Epithelial cell of esophagus (primary cell): ENCODE measurements around the gene SHROOM1.

Source experiments
- DNase-seq: peaks from one replicate; pipeline ENCODE4 v3.0.0; 2010; ENCODE audit warnings: low read depth
- H3K4me3 ChIP-seq: 2 replicates; pipeline ENCODE4 v1.5.1; 2011; ENCODE audit warnings: mild to moderate bottlenecking, low read length, control low read depth
- TF ChIP-seq, protein P1 (sequence below): IDR thresholded peaks from 2 replicates; pipeline ENCODE4 v1.5.1; 2011; ENCODE audit warnings: low read depth, mild to moderate bottlenecking, low read length, control low read depth, inconsistent platforms; ENCODE audit not compliant: insufficient read depth; ENCODE audit errors: missing control alignments

The SHROOM1 gene

DNA sequence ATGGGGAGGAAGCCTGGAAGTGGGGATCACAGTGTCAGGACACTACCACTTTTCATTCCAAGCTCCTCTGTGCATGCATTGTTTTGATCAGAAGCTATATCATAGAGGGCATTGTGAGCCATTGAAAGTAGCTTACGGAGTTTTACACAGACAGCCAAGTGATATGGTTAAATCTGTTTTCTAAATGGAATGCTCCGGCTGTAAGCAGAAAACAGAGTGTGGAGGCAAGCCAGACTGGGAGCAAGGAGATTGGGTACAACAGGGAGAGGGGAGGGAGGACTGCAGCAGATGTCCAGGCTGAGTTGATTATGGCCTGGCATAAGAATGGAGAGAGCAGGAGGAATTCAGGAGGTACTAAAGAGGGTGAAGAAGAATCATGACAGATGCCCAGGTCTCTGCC, 32.8 kb downstream of the SHROOM1 start:
- TF ChIP-seq, protein P1, sequence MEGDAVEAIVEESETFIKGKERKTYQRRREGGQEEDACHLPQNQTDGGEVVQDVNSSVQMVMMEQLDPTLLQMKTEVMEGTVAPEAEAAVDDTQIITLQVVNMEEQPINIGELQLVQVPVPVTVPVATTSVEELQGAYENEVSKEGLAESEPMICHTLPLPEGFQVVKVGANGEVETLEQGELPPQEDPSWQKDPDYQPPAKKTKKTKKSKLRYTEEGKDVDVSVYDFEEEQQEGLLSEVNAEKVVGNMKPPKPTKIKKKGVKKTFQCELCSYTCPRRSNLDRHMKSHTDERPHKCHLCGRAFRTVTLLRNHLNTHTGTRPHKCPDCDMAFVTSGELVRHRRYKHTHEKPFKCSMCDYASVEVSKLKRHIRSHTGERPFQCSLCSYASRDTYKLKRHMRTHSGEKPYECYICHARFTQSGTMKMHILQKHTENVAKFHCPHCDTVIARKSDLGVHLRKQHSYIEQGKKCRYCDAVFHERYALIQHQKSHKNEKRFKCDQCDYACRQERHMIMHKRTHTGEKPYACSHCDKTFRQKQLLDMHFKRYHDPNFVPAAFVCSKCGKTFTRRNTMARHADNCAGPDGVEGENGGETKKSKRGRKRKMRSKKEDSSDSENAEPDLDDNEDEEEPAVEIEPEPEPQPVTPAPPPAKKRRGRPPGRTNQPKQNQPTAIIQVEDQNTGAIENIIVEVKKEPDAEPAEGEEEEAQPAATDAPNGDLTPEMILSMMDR: no peak
- no peak for DNase-seq
- no peak overlapping the region for H3K4me3 ChIP-seq

DNA sequence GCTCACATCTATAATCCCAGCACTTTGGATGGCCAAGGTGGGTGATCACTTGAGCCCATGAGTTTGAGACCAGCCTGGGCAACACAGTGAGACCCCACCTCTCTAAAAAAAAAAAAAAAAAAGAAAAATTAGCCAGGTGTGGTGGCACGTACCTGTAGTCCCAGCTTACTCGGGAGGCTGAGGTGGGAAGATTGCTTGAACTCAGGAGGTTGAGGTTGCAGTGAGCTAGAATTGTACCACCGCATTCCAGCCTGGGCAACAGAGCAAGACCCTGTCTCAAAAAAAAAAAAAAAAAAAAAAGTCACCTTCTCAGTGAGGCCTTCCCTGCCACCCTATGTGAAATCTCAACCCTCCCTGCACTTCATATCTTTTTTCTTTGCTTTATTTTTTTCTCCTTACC, 39.4 kb downstream of the SHROOM1 start:
- TF ChIP-seq, protein P1: no peak
- H3K4me3 ChIP-seq: no peak overlapping the region
- DNase-seq: no peak

DNA sequence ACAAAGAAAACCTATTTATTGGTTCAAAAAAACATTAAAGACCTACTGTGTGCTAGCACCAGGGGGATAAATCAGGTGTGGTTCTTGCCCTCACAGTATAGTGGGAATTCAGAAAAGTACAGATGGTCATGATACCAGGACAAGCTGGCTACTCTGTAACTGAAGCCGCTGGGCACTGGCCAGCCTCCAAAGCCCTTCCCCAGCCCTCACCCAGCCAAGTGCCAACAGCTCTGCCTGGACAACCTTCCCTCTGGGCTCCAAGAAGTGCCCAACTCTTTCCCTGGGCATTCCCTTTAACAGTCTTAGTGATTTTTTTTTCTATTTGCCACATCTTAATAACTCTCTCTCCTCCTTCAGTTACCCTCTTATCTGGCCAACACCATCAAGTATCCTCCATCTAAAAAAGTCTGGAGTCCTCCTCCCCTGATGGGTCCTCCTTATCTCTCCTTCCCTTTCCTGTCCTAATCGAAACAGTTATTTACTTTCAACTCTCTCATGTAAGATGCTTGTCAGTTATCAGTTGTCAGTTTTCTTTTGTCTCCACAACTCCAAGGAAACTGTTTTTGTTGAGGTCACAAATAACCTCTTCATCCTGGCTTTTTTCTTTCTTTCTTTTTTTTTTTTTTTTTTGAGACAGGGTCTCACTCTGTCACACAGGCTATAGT, 40.1 kb downstream of the SHROOM1 start:
- TF ChIP-seq, protein P1: no peak
- no peak for DNase-seq
- no peak overlapping the region for H3K4me3 ChIP-seq

DNA sequence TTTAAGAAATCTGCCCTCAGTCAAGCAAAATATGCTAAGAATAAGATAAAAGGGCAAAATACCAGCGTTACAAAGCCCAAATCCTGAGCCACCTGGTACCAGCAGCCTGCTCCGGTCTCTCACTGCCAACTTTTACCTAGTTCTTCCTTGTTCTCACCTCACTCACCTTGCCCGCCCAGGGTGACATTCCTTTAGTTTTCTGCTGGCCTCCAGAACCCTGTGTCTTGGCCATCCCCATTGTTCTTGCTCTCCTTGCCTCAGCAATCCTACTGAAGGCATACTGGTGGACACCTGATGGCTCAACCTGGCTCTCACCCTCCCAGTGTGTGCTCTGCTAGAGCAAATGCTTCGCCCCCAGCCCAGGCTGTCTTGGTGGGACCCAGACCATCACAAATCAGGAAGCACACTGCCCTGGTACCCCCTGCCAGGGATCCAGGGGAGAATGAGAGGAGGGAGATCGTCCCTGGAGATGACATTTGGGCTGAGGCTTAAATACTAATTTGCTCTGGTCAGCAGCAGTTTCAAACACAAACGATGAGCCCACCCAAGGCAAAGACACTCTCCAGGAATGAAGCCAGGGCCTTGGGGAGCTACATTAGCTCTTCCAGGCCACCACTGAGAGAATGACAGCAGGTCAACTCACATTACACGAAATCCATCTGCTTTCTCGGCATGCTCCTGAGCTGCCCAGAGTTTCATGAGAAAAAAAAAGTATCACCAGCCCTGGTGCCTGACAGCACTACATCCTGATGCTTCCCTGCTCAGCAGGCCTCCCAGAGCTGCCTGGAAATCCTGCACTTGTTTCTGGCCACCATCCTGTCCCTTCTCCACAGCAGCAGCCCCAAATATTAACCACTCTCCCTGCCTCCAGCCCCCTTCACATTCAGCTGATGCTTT, 41.2 kb downstream of the SHROOM1 start:
- H3K4me3 ChIP-seq: no peak overlapping the region
- DNase-seq: no peak
- TF ChIP-seq, protein P1: no peak

GRCh38 chr5:132788508-132788907, 41.9 kb downstream of the SHROOM1 start:
- no peak for DNase-seq
- TF ChIP-seq, protein P1: no peak
- no peak overlapping the region for H3K4me3 ChIP-seq

DNA sequence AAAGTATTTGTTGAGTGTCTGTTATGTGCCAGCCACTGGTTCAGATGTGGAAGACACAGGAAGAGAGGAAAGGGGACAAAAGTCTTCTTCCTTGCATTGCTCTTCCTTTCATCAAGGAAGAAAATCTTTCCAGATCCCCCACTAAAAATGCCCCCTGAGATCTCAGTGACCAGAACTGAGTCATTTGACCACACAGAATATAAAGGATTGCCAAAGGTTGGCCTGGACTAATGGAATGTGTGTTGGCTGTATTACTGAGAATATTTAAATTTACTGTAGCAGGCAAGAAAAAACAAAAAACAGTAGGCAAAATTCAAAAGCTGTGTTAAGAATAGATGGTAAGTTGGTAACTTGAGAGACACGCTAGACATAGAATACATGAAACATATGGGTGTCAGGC, 43.4 kb downstream of the SHROOM1 start:
- no peak overlapping the region for H3K4me3 ChIP-seq
- TF ChIP-seq, protein P1: no peak
- DNase-seq: no peak
